IMR-90 (cell line): Measurements from ENCODE around the gene EFHD2. TPM values are rescaled to one million over a fixed set of nuclear protein-coding genes. Genes with fewer than 3 reads are reported as not detected.

Experiments used
- ATAC-seq: fragments of 200-7000 bp; cut with Tn5 transposase; 2 replicates; pipeline ENCODE4 v1.9.1; 2020; ENCODE audit warnings: low read depth, mild to moderate bottlenecking, moderate library complexity
- BruUV-seq: library from RNA; stranded (reverse); fragments of 400-500 nt; replicated peaks from 2 replicates; lab custom pipeline; 2021; lab: Mats Ljungman, UMichigan
- CTCF ChIA-PET: fragments of 300-600 bp; formaldehyde crosslinking; extraction: SDS; loops from one replicate; lab custom pipeline; 2021; ENCODE audit warnings: antibody characterized with exemption; lab: Yijun Ruan, JAX
- POLR2A ChIA-PET: fragments of 300-600 bp; sonication (Branson Sonifier 250); formaldehyde crosslinking; loops from one replicate; lab custom pipeline; 2022; ENCODE audit warnings: antibody characterized with exemption; ENCODE audit not compliant: unreplicated experiment; lab: Charles Lee
- DNase-seq: peaks from one replicate; pipeline ENCODE4 v3.0.0; 2013
- H2AFZ ChIP-seq: replicated peaks from 2 replicates; pipeline ENCODE3; 2013; ENCODE audit warnings: low read length, mild to moderate bottlenecking; ENCODE audit not compliant: poor library complexity
- H2AK5ac ChIP-seq: 2 replicates; pipeline ENCODE4 v1.6.1; 2013; ENCODE audit warnings: low read depth, low read length, inconsistent platforms
- H2AK9ac ChIP-seq: replicated peaks from 2 replicates; pipeline ENCODE3; 2013; ENCODE audit warnings: mild to moderate bottlenecking, low read depth, low read length, moderate library complexity; ENCODE audit not compliant: poor library complexity
- H2BK120ac ChIP-seq: 2 replicates; pipeline ENCODE4 v1.6.1; 2013; ENCODE audit warnings: low read depth, low read length, inconsistent platforms
- H2BK15ac ChIP-seq: 3 replicates; pipeline ENCODE4 v1.6.1; 2013; ENCODE audit warnings: low read depth, low read length, inconsistent platforms
- H2BK20ac ChIP-seq: 2 replicates; pipeline ENCODE4 v1.6.1; 2013; ENCODE audit warnings: low read depth, mild to moderate bottlenecking, inconsistent platforms, low read length, moderate library complexity
- H2BK5ac ChIP-seq: 2 replicates; pipeline ENCODE4 v1.6.1; 2013; ENCODE audit warnings: mild to moderate bottlenecking, low read depth, low read length, inconsistent platforms; ENCODE audit not compliant: poor library complexity, severe bottlenecking
- H3K14ac ChIP-seq: replicated peaks from 2 replicates; pipeline ENCODE4 v1.6.1; 2013; ENCODE audit warnings: low read depth, low read length, inconsistent platforms
- H3K18ac ChIP-seq: 2 replicates; pipeline ENCODE4 v1.6.1; 2013; ENCODE audit warnings: low read depth, low read length, control low read depth
- H3K23ac ChIP-seq: 2 replicates; pipeline ENCODE4 v1.6.1; 2013; ENCODE audit warnings: low read depth, low read length, inconsistent platforms
- H3K27ac ChIP-seq: 2 replicates; pipeline ENCODE4 v1.5.1; 2013; ENCODE audit warnings: mild to moderate bottlenecking, control low read depth, low read length; ENCODE audit not compliant: insufficient read depth
- H3K27me3 ChIP-seq: 2 replicates; pipeline ENCODE4 v1.6.1; 2013; ENCODE audit warnings: low read length; ENCODE audit not compliant: control insufficient read depth, insufficient read depth
- H3K36me3 ChIP-seq: 2 replicates; pipeline ENCODE4 v1.6.1; 2013; ENCODE audit warnings: low read length, mixed read lengths; ENCODE audit not compliant: control insufficient read depth, insufficient read depth
- H3K4ac ChIP-seq: 2 replicates; pipeline ENCODE4 v1.6.1; 2013; ENCODE audit warnings: low read depth, low read length, inconsistent platforms
- H3K4me1 ChIP-seq: 2 replicates; pipeline ENCODE4 v1.6.1; 2013; ENCODE audit warnings: low read length, mixed read lengths; ENCODE audit not compliant: control insufficient read depth, insufficient read depth
- H3K4me2 ChIP-seq: 2 replicates; pipeline ENCODE4 v1.6.1; 2013; ENCODE audit warnings: low read depth, mild to moderate bottlenecking, control low read depth, low read length, moderate library complexity
- H3K4me3 ChIP-seq: 2 replicates; pipeline ENCODE4 v1.5.1; 2013; ENCODE audit warnings: low read depth, mild to moderate bottlenecking, control low read depth, low read length, moderate library complexity; ENCODE audit not compliant: insufficient read depth
- H3K56ac ChIP-seq: 2 replicates; pipeline ENCODE4 v1.6.1; 2013; ENCODE audit warnings: low read length, inconsistent platforms; ENCODE audit not compliant: insufficient read depth; ENCODE audit errors: extremely low read depth
- H3K79me1 ChIP-seq, 2 experiments: 2 replicates each; pipeline ENCODE4 v1.6.1; 2013; ENCODE audit warnings: low read length in 2 of 2, inconsistent platforms in 1 of 2, low read depth in 1 of 2
- H3K9ac ChIP-seq: 2 replicates; pipeline ENCODE4 v1.6.1; 2013; ENCODE audit warnings: low read depth, low read length, control low read depth
- H3K9me1 ChIP-seq: 2 replicates; pipeline ENCODE4 v1.6.1; 2013; ENCODE audit warnings: low read length, inconsistent platforms; ENCODE audit not compliant: insufficient read depth
- H3K9me3 ChIP-seq: 2 replicates; pipeline ENCODE4 v1.6.1; 2013; ENCODE audit warnings: low read length; ENCODE audit not compliant: control insufficient read depth, insufficient read depth
- H4K20me1 ChIP-seq: 2 replicates; pipeline ENCODE4 v1.6.1; 2013; ENCODE audit warnings: low read length, inconsistent platforms; ENCODE audit not compliant: insufficient read depth
- H4K5ac ChIP-seq: 2 replicates; pipeline ENCODE4 v1.6.1; 2013; ENCODE audit warnings: mild to moderate bottlenecking, low read depth, low read length, control low read depth
- H4K8ac ChIP-seq, 2 experiments: 2 replicates each; pipeline ENCODE4 v1.6.1; 2013; ENCODE audit warnings: low read depth in 2 of 2, low read length in 2 of 2, control low read depth in 1 of 2, inconsistent platforms in 1 of 2
- H4K91ac ChIP-seq: 2 replicates; pipeline ENCODE4 v1.6.1; 2013; ENCODE audit warnings: low read depth, low read length, inconsistent platforms; ENCODE audit not compliant: insufficient read depth
- BHLHE40 ChIP-seq: fragments of 150-350 bp; IDR thresholded peaks from 2 replicates; pipeline ENCODE4 v1.6.1; 2016; ENCODE audit warnings: mild to moderate bottlenecking, low read depth, low read length
- MAFK ChIP-seq: IDR thresholded peaks from 2 replicates; pipeline ENCODE4 v1.6.1; 2012; ENCODE audit warnings: low read depth, low read length, improper control_type of control experiment
- WGBS, 2 experiments: methylation state at CpG; one replicate each; pipeline versions ENCODE4 v1.1.5 to v1.1.7; 2013; ENCODE audit warnings: missing lambda C conversion rate in 2 of 2; ENCODE audit not compliant: insufficient read length in 1 of 2; ENCODE audit errors: extremely low coverage in 2 of 2; 5-methylcytosine and 5-hydroxymethylcytosine counted together
- dilution Hi-C: fragments of 300-500 bp; cut with HindIII; formaldehyde crosslinking; loops from one replicate; pipeline ENCODE4 v1.14.3; 2018; ENCODE audit warnings: low sequenced_read_pairs; ENCODE audit not compliant: unreplicated experiment
- in situ Hi-C: fragments of 300-500 bp; cut with MboI; formaldehyde crosslinking; loops from 3 replicates; pipeline ENCODE4 v1.14.3; 2019; ENCODE audit warnings: low sequenced_read_pairs, inconsistent platforms, mixed read lengths
- intact Hi-C: fragments of 100-400 bp; cut with micrococcal nuclease; formaldehyde crosslinking; loops from 2 replicates; pipeline ENCODE4 v1.10.0; 2022
- polyA plus RNA-seq, 3 experiments: library from polyadenylated mRNA; depleted of rRNA; stranded (reverse); fragments of >200 nt; gene quantifications; 2 replicates each; pipeline ENCODE4 v1.2.3, GENCODE V29; 2012; ENCODE audit warnings: low replicate concordance in 1 of 3
- total RNA-seq: library from RNA; depleted of rRNA; stranded (reverse); fragments of >200 nt; gene quantifications from 2 replicates; pipeline ENCODE4 v1.2.3, GENCODE V29; 2012
- TF ChIP-seq, protein P1 (sequence below): fragments of 150-350 bp; IDR thresholded peaks from 2 replicates; pipeline ENCODE4 v1.6.1; 2016; ENCODE audit warnings: low read depth, mild to moderate bottlenecking, low read length, moderate library complexity, borderline replicate concordance

EFHD2 gene
- total and polyA plus RNA-seq, 2 of the 4 experiments (the other 2 are of a cell fraction): 22.6 to 58.9 TPM

DNA sequence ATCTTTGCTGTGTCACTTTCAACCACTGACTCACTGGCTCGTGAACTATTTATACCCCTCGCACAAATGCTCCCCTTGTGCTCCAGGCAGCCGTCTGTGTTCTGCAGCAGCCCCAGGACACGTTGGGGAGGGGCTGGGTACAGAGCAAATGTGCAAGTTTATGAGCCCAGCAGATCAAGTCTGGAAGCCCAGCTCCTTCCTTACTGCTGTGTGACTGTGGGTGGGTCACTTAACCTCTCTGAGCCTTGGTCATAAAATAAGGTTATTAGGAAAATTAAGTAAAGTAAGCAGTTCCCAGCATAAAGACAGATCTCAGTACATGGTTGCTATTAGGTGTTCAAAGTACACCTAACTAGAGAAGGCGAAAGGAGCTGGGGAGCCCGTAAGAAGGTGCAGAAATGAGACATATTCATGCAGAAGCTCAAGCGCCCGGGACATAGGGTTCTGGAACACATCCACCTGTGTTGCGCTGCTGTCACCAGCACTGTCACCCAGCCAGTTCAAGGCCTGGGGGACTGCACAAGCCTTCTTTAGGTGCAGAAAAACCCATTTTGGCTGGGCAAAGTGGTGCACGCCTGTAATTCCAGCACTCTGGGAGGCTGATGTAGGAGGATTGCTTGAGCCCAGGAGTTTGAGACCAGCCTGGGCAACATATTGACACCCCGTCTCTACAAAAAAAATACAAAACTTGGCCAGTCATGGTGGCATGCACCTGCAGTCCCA, 13.8 kb downstream of the EFHD2 start:
- Histone ChIP-seq H3K23ac (no peak overlapping the region), H3K36me3 (peaks cover 11% of the 10 kb centered on the region), H4K91ac (no peak overlapping the region), H3K79me1 (peaks cover 19 to 69% of the 10 kb centered on the region in 2 experiments; a peak in 3 of 4 replicates), H3K56ac (no peak overlapping the region), H3K27ac (no peak overlapping the region), H4K8ac (no peak overlapping the region), H2AFZ (no peak overlapping the region), H3K4me1 (peaks cover 18% of the 10 kb centered on the region), H3K4me3 (no peak overlapping the region), H2BK5ac (no peak overlapping the region), H2BK20ac (no peak overlapping the region), H3K27me3 (no peaks in the 10 kb centered on the region), H3K14ac (no peak overlapping the region), H3K4ac (no peak overlapping the region), H2AK5ac (no peak overlapping the region), H3K9me3 (no peaks in the 10 kb centered on the region), H3K18ac (no peak overlapping the region), H4K20me1 (peaks cover 31% of the 10 kb centered on the region), H4K5ac (no peak overlapping the region), H2BK15ac (no peak overlapping the region), H3K9ac (no peak overlapping the region), H2BK120ac (no peak overlapping the region), H3K4me2 (no peak overlapping the region), H3K9me1 (peaks cover 17% of the 10 kb centered on the region), H2AK9ac (no peak overlapping the region)
- dilution Hi-C loops: no loop called here
- intact Hi-C loops: no loop called here
- no peak for DNase-seq
- TF ChIP-seq MAFK (no peak), BHLHE40 (no peak)
- TF ChIP-seq, protein P1, sequence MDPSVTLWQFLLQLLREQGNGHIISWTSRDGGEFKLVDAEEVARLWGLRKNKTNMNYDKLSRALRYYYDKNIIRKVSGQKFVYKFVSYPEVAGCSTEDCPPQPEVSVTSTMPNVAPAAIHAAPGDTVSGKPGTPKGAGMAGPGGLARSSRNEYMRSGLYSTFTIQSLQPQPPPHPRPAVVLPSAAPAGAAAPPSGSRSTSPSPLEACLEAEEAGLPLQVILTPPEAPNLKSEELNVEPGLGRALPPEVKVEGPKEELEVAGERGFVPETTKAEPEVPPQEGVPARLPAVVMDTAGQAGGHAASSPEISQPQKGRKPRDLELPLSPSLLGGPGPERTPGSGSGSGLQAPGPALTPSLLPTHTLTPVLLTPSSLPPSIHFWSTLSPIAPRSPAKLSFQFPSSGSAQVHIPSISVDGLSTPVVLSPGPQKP: no peak
- ATAC-seq: no peak
- in situ Hi-C loops: loop anchor here (10.0 kb wide), 1 partner anchor 269 kb away; the partner anchor contains the start of gene TMEM51
- WGBS, 2 experiments: 90% methylated on average over 2 of the region's 11 CpGs; no CpG with 5 or more reads in 1 of the 2 experiments
- ChIA-PET POLR2A (no interaction called here), CTCF (no interaction called here)
- no TSS peak for BruUV-seq
